GM19043 (cell line): ENCODE data around the gene GGT6.

ENCODE experiments used
- ATAC-seq: cut with Tn5 transposase; IDR thresholded peaks from one replicate; pipeline ENCODE4 v1.9.1; 2021; ENCODE audit warnings: low read depth; ENCODE audit not compliant: unreplicated experiment

GGT6 gene

GRCh38 chr17:4530799-4531730, 29.3 kb downstream of the GGT6 start:
- no peak for ATAC-seq

GRCh38 chr17:4529533-4530152, 30.7 kb downstream of the GGT6 start:
- ATAC-seq: no peak

- ATAC-seq: no peak
Observed at GRCh38 chr17:4527566-4528125, 32.7 kb downstream of the GGT6 start.

- ATAC-seq: no peak
Observed at GRCh38 chr17:4527134-4527533, 33.2 kb downstream of the GGT6 start.

- no peak for ATAC-seq
Observed at GRCh38 chr17:4525691-4526397, 34.5 kb downstream of the GGT6 start.

GRCh38 chr17:4523946-4524345, 36.4 kb downstream of the GGT6 start:
- ATAC-seq: no peak

GRCh38 chr17:4522661-4523060, 37.7 kb downstream of the GGT6 start:
- no peak for ATAC-seq

- no peak for ATAC-seq
Observed at GRCh38 chr17:4520894-4521600, 39.3 kb downstream of the GGT6 start.

GRCh38 chr17:4520060-4520893, 40.1 kb downstream of the GGT6 start:
- ATAC-seq: no peak

- ATAC-seq: no peak
Observed at GRCh38 chr17:4519361-4519788, 41.0 kb downstream of the GGT6 start.

GRCh38 chr17:4518901-4519300, 41.5 kb downstream of the GGT6 start:
- ATAC-seq: no peak

- ATAC-seq: no peak
Observed at GRCh38 chr17:4516735-4517134, 43.6 kb downstream of the GGT6 start.

GRCh38 chr17:4515501-4515900, 44.9 kb downstream of the GGT6 start:
- no peak for ATAC-seq

GRCh38 chr17:4514779-4515178, 45.6 kb downstream of the GGT6 start:
- ATAC-seq: no peak

- no peak for ATAC-seq
Observed at GRCh38 chr17:4514206-4514605, 46.2 kb downstream of the GGT6 start.

- no peak for ATAC-seq
Observed at GRCh38 chr17:4513113-4514032, 47.0 kb downstream of the GGT6 start.

- no peak for ATAC-seq
Observed at GRCh38 chr17:4512156-4513112, 47.9 kb downstream of the GGT6 start.
